Activated CD8-positive, alpha-beta T cell treated with anti-CD3 and anti-CD28 coated beads for 36 hours (primary cell): Measurements from ENCODE around the gene PDZK1IP1. TPM values are rescaled to one million over a fixed set of nuclear protein-coding genes. Genes with fewer than 3 reads are reported as not detected.

Experiments
- ATAC-seq: fragments of 200-7000 bp; cut with Tn5 transposase; one replicate; pipeline ENCODE4 v1.10.0; 2021; ENCODE audit warnings: mild to moderate bottlenecking, moderate library complexity
- CTCF ChIA-PET: fragments of 350-600 bp; sonication (Branson Sonifier 250); formaldehyde crosslinking; loops from one replicate; lab custom pipeline; 2021; ENCODE audit warnings: antibody characterized with exemption; lab: Charles Lee
- POLR2A ChIA-PET: fragments of 350-600 bp; sonication (Branson Sonifier 250); formaldehyde crosslinking; loops from one replicate; lab custom pipeline; 2021; ENCODE audit warnings: antibody characterized with exemption; lab: Charles Lee
- DNase-seq: peaks from one replicate; pipeline ENCODE4 v3.0.0-alpha.2; 2020
- H3K27ac Mint-ChIP-seq: one replicate; pipeline ENCODE4 v1.8.0; 2021; ENCODE audit warnings: mild to moderate bottlenecking, mixed read lengths
- H3K27me3 Mint-ChIP-seq: one replicate; pipeline ENCODE4 v1.8.0; 2021; ENCODE audit warnings: mixed read lengths
- H3K36me3 Mint-ChIP-seq: one replicate; pipeline ENCODE4 v1.8.0; 2021; ENCODE audit warnings: low read depth, mixed read lengths
- H3K4me1 Mint-ChIP-seq: one replicate; pipeline ENCODE4 v1.8.0; 2021; ENCODE audit warnings: low read depth, mixed read lengths
- H3K4me3 Mint-ChIP-seq: one replicate; pipeline ENCODE4 v1.8.0; 2021; ENCODE audit warnings: mild to moderate bottlenecking, moderate library complexity, mixed read lengths
- H3K9me3 Mint-ChIP-seq: one replicate; pipeline ENCODE4 v1.8.0; 2021; ENCODE audit warnings: mixed read lengths
- intact Hi-C: fragments of 100-400 bp; cut with micrococcal nuclease; formaldehyde crosslinking; loops from one replicate; pipeline ENCODE4 v1.10.0; 2022
- total RNA-seq, 2 experiments: library from RNA; stranded (reverse); gene quantifications; one replicate each; pipeline ENCODE4 v1.2.3, GENCODE V29; 2021
- TF ChIP-seq, protein P1 (sequence below): fragments of 200-600 bp; IDR thresholded peaks from one replicate; pipeline ENCODE4 v1.8.0; 2022; ENCODE audit warnings: antibody characterized with exemption, mild to moderate bottlenecking

PDZK1IP1 gene
- total RNA-seq, 2 experiments from 2014 or later, result not detected

DNA sequence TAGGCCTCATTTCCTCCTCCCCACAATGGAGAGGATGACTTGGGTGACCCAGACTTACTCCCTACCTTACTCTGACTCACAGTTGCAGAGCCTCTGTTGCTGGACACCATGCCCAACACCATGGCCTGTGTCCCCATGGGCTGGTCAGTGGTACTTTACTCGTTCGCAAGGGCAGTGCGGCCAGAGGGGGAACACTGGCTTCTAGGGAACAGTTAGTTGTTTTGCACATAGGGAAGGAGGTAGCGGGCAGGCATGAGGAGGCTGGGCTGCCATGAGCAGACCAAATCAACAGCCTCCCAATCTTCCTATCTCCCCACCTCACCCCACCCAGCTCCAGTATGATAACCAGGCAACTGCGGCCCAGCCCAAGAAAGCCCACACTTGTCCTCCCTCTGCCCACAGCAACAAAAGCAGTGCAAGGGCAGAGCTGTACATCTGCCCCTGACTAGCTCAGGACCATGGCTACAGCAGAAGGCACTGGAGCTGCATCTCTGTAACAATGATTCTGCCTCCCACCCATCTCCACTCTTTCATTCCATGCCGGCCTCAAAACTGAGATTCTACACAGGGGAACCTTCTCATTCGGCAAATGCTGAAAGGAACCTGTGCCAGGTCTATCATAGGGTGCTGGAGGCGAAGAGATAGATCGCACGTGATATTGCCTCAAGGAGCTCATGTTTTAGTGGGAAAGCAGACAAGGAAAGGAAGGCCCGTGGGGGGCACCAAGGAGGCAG lies 23.6 kb upstream of the PDZK1IP1 start:
- Mint-ChIP-seq H3K4me1 (no peaks in the 10 kb centered on the region), H3K36me3 (no peaks in the 10 kb centered on the region), H3K4me3 (no peak overlapping the region), H3K27me3 (no peaks in the 10 kb centered on the region), H3K9me3 (no peaks in the 10 kb centered on the region), H3K27ac (no peak overlapping the region)
- ChIA-PET CTCF (interaction anchor here (1.3 kb wide), 1 partner anchor 8 kb away, joined by 3 read pairs; no protein-coding TSS in a partner anchor), POLR2A (interaction anchor here (1.1 kb wide), 1 partner anchor 12 kb away, joined by 3 read pairs; no protein-coding TSS in a partner anchor)
- intact Hi-C loops, result no loop called here
- TF ChIP-seq, protein P1, sequence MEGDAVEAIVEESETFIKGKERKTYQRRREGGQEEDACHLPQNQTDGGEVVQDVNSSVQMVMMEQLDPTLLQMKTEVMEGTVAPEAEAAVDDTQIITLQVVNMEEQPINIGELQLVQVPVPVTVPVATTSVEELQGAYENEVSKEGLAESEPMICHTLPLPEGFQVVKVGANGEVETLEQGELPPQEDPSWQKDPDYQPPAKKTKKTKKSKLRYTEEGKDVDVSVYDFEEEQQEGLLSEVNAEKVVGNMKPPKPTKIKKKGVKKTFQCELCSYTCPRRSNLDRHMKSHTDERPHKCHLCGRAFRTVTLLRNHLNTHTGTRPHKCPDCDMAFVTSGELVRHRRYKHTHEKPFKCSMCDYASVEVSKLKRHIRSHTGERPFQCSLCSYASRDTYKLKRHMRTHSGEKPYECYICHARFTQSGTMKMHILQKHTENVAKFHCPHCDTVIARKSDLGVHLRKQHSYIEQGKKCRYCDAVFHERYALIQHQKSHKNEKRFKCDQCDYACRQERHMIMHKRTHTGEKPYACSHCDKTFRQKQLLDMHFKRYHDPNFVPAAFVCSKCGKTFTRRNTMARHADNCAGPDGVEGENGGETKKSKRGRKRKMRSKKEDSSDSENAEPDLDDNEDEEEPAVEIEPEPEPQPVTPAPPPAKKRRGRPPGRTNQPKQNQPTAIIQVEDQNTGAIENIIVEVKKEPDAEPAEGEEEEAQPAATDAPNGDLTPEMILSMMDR, result no peak
- DNase-seq, result no peak
- no peak for ATAC-seq

GRCh38 chr1:47212636-47213229 lies 22.9 kb upstream of the PDZK1IP1 start:
- intact Hi-C loops, result no loop called here
- ATAC-seq (no peak), DNase-seq (no peak)
- H3K36me3 Mint-ChIP-seq, result no peaks in the 10 kb centered on the region
- no peaks in the 10 kb centered on the region for H3K27me3 Mint-ChIP-seq
- no peak overlapping the region for H3K4me3 Mint-ChIP-seq
- CTCF ChIA-PET, result interaction anchor here (1.3 kb wide), 1 partner anchor 9 kb away, joined by 3 read pairs; no protein-coding TSS in a partner anchor
- no peaks in the 10 kb centered on the region for H3K4me1 Mint-ChIP-seq
- H3K9me3 Mint-ChIP-seq, result no peaks in the 10 kb centered on the region
- no peak overlapping the region for H3K27ac Mint-ChIP-seq
- TF ChIP-seq, protein P1, result no peak
- POLR2A ChIA-PET, result interaction anchor here (0.9 to 1.1 kb wide), 2 partner anchors 13 kb away, joined by 3 read pairs; no protein-coding TSS in a partner anchor

- DNase-seq (no peak), ATAC-seq (no peak)
- Mint-ChIP-seq H3K9me3 (no peaks in the 10 kb centered on the region), H3K4me1 (no peaks in the 10 kb centered on the region), H3K27me3 (no peaks in the 10 kb centered on the region), H3K27ac (no peak overlapping the region), H3K4me3 (no peak overlapping the region), H3K36me3 (no peaks in the 10 kb centered on the region)
- ChIA-PET CTCF (interaction anchor here (2.2 kb wide), 1 partner anchor 19 kb away, joined by 10 read pairs; no protein-coding TSS in a partner anchor), POLR2A (interaction anchor here (0.9 kb wide), 1 partner anchor 12 kb away, joined by 3 read pairs; no protein-coding TSS in a partner anchor)
- TF ChIP-seq, protein P1, result no peak
- intact Hi-C loops, result no loop called here
Observed at GRCh38 chr1:47211796-47212269, 22.0 kb upstream of the PDZK1IP1 start.

GRCh38 chr1:47210666-47211065 lies 20.8 kb upstream of the PDZK1IP1 start:
- peaks cover 4% of the 10 kb centered on the region for H3K27me3 Mint-ChIP-seq
- H3K27ac Mint-ChIP-seq, result no peak overlapping the region
- TF ChIP-seq, protein P1, result no peak
- H3K36me3 Mint-ChIP-seq, result no peaks in the 10 kb centered on the region
- intact Hi-C loops, result no loop called here
- H3K9me3 Mint-ChIP-seq, result no peaks in the 10 kb centered on the region
- ChIA-PET POLR2A (no interaction called here), CTCF (interaction anchor here (2.2 kb wide), 1 partner anchor 18 kb away, joined by 10 read pairs; no protein-coding TSS in a partner anchor)
- DNase-seq (no peak), ATAC-seq (no peak)
- H3K4me1 Mint-ChIP-seq, result no peaks in the 10 kb centered on the region
- no peak overlapping the region for H3K4me3 Mint-ChIP-seq
